ENCODE results near the gene CROCC2. TPM values are rescaled to one million over a fixed set of nuclear protein-coding genes. Genes with fewer than 3 reads are reported as not detected.

Gene CROCC2
- total RNA-seq, 2 donors from 2014 or later: not detected

DNA sequence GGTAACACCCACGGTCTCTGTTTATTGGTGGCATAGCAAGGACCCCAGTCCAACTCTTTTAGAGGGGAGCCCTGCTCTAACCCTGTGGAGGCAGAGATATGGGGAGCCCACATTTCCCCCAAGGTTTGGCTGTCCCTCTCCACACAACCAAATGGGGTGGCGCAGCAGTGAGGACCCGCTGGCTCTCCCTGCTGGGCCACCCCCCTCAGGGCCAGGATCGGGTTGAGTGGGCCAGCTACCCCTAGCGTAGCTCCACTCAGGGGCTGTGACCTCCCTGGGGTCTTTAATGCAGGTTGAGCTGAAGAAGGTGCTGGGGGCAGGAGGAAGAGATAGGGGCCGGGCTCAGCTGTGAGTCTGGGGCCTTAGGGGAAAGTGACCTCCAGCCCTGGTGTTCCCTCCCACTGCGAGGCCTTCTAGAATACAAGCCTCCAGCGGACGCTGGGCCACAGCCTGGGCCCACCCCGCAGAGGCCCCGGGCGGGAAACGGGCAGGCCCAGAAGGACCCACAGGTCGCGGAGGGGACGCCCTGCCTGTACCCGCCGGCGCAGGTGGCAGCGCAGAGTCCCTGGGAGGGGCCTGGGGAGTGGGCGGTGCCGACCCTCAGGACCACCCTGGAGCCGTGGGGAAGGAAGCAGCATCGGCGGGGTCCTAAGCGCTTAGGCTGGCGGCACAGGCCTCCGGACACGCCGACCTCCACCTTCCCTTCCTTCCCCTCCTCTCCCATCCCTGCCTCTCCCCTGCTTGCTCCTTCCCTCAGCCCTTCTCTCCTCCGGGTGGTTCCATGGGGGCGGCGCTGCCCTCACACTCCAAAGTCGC lies 9.6 kb downstream of the CROCC2 start:
- intact Hi-C loops (cut with DNase I): loop anchor here in 1 of 2 donors (10.0 kb wide), 1 partner anchor 79 kb away; the partner anchor contains the start of gene SNED1
- DNase-seq (peak; percentile 31), ATAC-seq (no peak)

DNA sequence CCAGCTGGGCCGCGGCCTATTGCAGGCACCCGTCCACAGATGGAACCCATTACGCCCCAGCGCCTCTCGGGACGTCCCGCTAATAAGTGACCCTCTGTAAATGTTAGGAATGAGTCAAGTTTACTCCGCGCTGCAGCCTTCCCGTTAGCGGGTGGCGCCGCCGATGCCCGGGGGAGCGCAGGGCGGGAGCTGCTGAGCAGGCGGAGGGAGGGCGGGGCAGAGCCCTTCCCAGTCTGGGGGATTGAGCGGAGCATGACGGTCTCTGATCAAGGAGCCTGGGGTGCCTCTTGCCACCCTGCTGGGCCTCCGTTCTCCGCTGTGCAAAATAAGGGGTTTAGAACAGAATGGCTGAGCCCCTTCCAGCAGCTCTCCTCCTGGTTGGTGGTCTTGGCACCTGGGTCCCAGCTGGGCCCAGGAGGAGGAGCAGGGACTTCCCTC lies 10.5 kb downstream of the CROCC2 start:
- peak; percentile 63 to 70 for ATAC-seq
- DNase-seq: peak; percentile 85
- intact Hi-C loops (cut with DNase I): loop anchor here in 1 of 2 donors (10.0 kb wide), 1 partner anchor 78 kb away; the partner anchor contains the start of gene SNED1

GRCh38 chr2:240917009-240917683 lies 11.0 kb downstream of the CROCC2 start:
- ATAC-seq (no peak), DNase-seq (peak; percentile 25)
- intact Hi-C loops (cut with DNase I): loop anchor here in 1 of 2 donors (10.0 kb wide), 1 partner anchor 78 kb away; the partner anchor contains the start of gene SNED1

DNA sequence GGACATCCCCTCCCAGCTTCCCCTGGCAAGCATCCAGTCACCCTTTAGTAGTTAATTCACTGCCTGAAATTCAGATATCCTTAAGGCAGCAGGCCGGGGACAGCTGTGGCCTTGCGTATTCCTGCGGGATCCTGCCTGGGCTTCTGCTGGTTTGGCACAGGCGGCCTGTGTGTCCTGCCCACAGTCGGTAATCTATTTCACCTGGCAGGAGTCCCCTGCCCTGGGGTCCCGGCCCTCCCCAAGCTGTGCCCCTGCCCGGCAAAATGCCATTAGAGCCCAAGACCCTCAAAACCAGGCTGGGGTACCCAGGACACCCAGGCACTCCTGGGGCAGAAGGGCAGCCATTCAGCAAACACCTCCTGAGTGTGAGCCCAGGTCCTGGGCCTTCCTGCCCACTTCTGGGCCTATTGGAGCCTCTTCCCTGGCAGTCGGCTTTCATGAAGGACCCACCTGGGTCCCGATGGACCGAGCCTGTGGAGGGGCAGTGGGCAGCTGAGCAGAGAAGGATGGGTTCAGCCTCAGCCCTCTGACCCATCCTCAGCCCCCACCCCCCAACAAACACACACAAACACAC lies 11.6 kb downstream of the CROCC2 start:
- peak; percentile 13 for DNase-seq
- ATAC-seq: no peak
- intact Hi-C loops (cut with DNase I): loop anchor here in 1 of 2 donors (10.0 kb wide), 1 partner anchor 77 kb away; the partner anchor contains the start of gene SNED1

DNA sequence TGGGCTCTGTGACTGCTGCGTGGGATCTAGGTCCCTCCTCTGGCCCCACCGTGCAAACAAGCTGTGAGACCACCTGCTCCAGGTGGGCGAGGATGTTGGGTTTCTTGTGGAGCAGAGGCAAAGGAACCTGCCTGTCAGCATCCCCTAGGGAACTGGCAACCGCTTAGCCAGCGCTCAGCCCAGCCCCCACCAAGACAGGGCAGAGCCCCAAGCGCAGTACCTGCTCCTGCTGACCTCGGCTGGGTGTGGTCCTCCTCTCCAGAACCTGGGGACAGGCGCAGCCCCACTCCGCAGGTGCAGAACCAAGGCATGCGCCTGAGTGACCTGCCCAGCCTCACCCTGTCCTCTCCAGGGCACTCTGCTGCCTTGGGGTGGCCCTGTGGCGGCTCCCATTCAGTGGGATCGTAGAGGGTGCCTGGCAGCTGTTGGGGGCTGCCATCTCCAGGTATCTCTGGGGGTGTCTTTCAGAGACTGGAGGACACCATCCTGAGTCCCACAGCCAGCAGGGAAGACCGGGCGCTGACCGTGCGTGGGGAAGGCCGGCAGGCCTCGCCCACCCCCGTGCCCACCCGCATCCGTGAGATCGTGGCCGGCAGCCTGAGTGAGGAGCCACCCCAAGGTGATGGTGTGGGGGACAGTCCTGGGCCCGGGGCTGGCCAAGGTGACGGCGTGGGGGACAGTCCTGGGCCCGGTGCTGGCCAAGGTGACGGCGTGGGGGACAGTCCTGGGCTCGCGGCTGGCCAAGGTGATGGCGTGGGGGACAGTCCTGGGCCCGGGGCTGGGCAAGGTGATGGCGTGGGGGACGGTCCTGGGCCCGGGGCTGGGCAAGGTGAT lies 12.3 kb downstream of the CROCC2 start:
- peak; percentile 14 for DNase-seq
- no peak for ATAC-seq
- intact Hi-C loops (cut with DNase I): loop anchor here in 1 of 2 donors (10.0 kb wide), 1 partner anchor 76 kb away; the partner anchor contains the start of gene SNED1

DNA sequence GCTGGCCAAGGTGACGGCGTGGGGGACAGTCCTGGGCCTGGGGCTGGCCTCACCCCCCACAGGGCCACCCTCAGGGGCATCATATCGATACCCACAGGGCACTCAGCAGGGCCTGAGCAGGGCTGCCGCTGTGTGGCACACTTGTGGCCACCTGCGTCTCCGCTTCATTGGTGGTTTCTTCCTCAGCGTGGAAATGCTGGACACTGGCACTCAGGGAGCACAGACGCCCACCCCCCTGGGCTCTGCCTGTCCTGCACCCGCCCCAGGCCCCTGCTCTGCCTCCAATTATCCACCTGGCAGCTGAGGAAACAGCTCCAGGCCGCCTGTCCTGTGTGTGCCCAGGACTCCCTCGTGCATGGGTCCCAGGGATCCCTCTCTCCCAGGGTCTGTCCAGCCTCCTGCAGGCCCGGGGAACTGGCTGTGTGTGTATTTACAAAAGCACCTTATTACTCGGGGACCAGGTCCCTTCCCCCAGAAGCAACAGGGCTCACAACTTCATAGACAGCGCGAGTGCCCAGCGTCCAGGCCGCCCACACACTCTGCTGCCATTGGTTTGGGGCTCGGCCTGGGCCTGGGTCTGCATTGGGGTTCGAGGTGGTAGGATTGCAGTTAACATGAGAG lies 13.1 kb downstream of the CROCC2 start:
- intact Hi-C loops (cut with DNase I): loop anchor here in 1 of 2 donors (10.0 kb wide), 1 partner anchor 76 kb away; the partner anchor contains the start of gene SNED1
- peak; percentile 15 for DNase-seq
- no peak for ATAC-seq

GRCh38 chr2:240919786-240920782 lies 13.9 kb downstream of the CROCC2 start:
- intact Hi-C loops (cut with DNase I): loop anchor here in 1 of 2 donors (10.0 kb wide), 1 partner anchor 75 kb away; the partner anchor contains the start of gene SNED1
- ATAC-seq: no peak
- peak; percentile 14 for DNase-seq

DNA sequence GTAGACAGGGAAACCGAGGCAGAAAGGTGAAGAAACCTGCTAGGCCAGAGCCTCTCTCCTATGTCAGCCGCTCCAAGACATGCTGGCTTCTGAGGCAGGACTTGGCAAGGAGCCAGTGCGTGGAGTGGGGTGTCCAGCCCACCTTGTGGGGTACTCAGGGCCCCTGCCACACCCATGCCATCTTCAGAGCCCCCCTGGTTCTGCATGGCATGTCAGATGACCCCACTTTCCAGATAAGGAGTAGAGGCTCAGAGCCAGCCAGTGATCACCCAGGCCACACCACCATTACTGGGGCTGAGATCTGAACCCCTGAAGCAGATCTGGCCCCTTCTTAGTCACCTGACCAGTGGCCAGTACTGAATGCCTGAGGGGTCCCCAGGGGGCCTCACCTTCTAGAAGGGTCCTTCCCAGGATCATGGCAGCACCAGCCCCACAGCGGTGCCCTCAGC lies 14.7 kb downstream of the CROCC2 start:
- ATAC-seq (no peak), DNase-seq (peak; percentile 31)
- intact Hi-C loops (cut with DNase I): no loop called here

DNA sequence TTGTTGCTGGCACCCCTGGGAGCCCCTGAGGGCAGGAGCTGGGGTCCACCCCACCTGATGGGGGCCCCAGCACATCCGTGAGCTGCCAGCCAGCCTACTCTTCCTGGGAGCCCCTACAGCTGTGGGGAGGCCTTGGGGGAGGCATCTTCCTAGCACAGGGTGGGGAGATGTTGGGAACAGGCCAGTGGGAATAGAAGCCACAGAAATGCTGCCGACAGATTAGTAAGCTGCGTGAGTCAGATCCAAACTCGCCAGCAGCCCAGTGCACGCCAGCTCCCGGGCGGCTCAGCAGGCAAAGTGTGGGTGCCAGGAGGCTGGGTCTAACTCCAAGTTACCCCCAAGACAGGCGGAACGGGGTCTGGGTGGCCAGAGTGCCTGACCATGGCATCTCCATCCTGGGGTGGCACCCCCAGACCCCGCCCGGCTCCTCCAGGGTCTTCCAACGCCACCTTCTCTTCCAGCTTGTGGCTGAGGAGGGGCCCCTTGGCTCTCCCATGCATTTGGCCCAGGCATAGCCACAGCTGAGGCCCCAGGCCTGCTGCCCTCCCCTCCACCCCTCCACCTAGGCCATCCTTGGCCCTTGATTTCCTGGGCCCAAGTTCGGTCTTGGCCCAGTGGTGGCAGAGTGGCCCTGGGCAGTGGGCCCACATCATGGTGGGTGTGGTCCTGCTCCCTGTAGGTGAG lies 15.3 kb downstream of the CROCC2 start:
- peak; percentile 77 for DNase-seq
- peak; percentile 70 to 87 for ATAC-seq
- intact Hi-C loops (cut with DNase I): no loop called here

DNA sequence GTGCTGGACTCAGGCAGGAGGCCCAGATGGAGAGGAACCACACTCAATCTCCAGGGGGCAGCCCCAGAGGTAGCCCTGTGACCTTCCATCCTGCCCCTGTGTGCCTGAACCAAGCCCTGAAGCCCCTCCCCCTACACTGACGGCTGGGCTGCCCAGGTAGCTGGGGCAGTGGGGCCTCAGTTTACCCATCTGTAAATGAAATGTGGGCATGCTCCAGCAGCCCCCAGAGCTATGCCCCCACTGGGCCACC lies 15.8 kb downstream of the CROCC2 start:
- DNase-seq (no peak), ATAC-seq (no peak)
- intact Hi-C loops (cut with DNase I): no loop called here

GRCh38 chr2:240922245-240922981 lies 16.3 kb downstream of the CROCC2 start:
- ATAC-seq: no peak
- intact Hi-C loops (cut with DNase I): no loop called here

GRCh38 chr2:240922982-240923537 lies 16.9 kb downstream of the CROCC2 start:
- ATAC-seq (no peak), DNase-seq (peak; percentile 20)
- intact Hi-C loops (cut with DNase I): no loop called here

More at GRCh38 chr2:240922245-240922981, 16.3 kb downstream of the CROCC2 start:
- no peak for DNase-seq

GRCh38 chr2:240925191-240925567 lies 19.0 kb downstream of the CROCC2 start:
- intact Hi-C loops (cut with DNase I): no loop called here
- DNase-seq: peak; percentile 13
- no peak for ATAC-seq

GRCh38 chr2:240925568-240926515 lies 19.7 kb downstream of the CROCC2 start:
- ATAC-seq (no peak), DNase-seq (peak; percentile 14)
- intact Hi-C loops (cut with DNase I): no loop called here
